Activated CD8-positive, alpha-beta T cell treated with anti-CD3 and anti-CD28 coated beads, Interleukin-2, amount 10 ng/mL, durations not matched to agents 7 days and 5 days (primary cell): ENCODE data around the gene SUCLG2. TPM values are rescaled to one million over a fixed set of nuclear protein-coding genes. Genes with fewer than 3 reads are reported as not detected.
"Not testable (repeated sequence)": the region's sequence is repeated elsewhere in the genome, so short reads cannot be mapped to it uniquely, and the experiment has no call there.

Source experiments
- ATAC-seq: fragments of 150-1000 bp; cut with Tn5 transposase; one replicate; pipeline ENCODE4 v1.10.0; 2021; ENCODE audit warnings: moderate library complexity
- CTCF ChIA-PET: fragments of 350-600 bp; sonication (Branson Sonifier 250); formaldehyde crosslinking; loops from one replicate; lab custom pipeline; 2021; ENCODE audit warnings: antibody characterized with exemption; lab: Charles Lee
- POLR2A ChIA-PET: fragments of 350-600 bp; sonication (Branson Sonifier 250); formaldehyde crosslinking; loops from one replicate; lab custom pipeline; 2021; ENCODE audit warnings: antibody characterized with exemption; lab: Charles Lee
- DNase-seq: peaks from one replicate; pipeline ENCODE4 v3.0.0-alpha.2; 2020
- H3K27ac Mint-ChIP-seq: one replicate; pipeline ENCODE4 v1.8.0; 2021; ENCODE audit warnings: mild to moderate bottlenecking, mixed read lengths
- H3K27me3 Mint-ChIP-seq: one replicate; pipeline ENCODE4 v1.8.0; 2021; ENCODE audit warnings: low read depth, mixed read lengths
- H3K36me3 Mint-ChIP-seq: one replicate; pipeline ENCODE4 v1.8.0; 2021; ENCODE audit warnings: low read depth, mixed read lengths
- H3K4me1 Mint-ChIP-seq: one replicate; pipeline ENCODE4 v1.8.0; 2021; ENCODE audit warnings: low read depth, mixed read lengths
- H3K4me3 Mint-ChIP-seq: one replicate; pipeline ENCODE4 v1.8.0; 2021; ENCODE audit warnings: mild to moderate bottlenecking, mixed read lengths
- H3K9me3 Mint-ChIP-seq: one replicate; pipeline ENCODE4 v1.8.0; 2022; ENCODE audit warnings: mixed read lengths; ENCODE audit not compliant: insufficient read depth
- total RNA-seq, 2 experiments: library from RNA; stranded (reverse); gene quantifications; one replicate each; pipeline ENCODE4 v1.2.3, GENCODE V29; 2021

SUCLG2 gene
- total RNA-seq, 2 experiments from 2014 or later = 51.7 to 55.0 TPM

DNA sequence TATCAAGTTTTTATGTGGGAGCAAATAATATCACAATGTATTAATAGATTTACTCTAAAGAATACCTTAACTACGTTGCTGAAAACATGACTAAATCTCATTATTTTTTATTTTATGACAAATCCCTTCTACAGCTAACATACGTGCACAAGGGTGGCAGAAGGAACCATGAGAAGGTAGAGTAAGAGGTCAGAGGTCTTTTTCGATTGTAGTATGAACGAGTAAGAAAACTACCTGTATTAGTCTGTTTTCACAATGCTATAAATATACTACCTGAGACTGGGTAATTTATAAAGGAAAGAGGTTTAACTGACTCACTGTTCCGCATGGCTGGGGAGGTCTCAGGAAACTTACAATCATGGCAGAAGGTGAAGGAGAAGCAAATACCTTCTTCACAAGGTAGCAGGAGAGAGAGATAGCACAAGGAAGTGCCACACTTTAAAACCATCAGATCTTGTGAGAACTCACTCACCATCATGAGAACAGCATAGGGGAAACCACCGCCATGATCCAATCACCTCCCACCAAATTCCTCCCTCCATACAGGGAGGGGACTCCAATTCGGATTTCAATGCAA is 95.3 kb downstream of the SUCLG2 start:
- no peak for ATAC-seq
- H3K4me3 Mint-ChIP-seq = no peak overlapping the region
- DNase-seq = no peak
- no peaks in the 10 kb centered on the region for H3K9me3 Mint-ChIP-seq
- no peak overlapping the region for H3K27ac Mint-ChIP-seq
- peaks cover 47% of the 10 kb centered on the region for H3K36me3 Mint-ChIP-seq
- peaks cover 4% of the 10 kb centered on the region for H3K4me1 Mint-ChIP-seq
- POLR2A ChIA-PET = no interaction called here
- no peaks in the 10 kb centered on the region for H3K27me3 Mint-ChIP-seq
- CTCF ChIA-PET = no interaction called here

DNA sequence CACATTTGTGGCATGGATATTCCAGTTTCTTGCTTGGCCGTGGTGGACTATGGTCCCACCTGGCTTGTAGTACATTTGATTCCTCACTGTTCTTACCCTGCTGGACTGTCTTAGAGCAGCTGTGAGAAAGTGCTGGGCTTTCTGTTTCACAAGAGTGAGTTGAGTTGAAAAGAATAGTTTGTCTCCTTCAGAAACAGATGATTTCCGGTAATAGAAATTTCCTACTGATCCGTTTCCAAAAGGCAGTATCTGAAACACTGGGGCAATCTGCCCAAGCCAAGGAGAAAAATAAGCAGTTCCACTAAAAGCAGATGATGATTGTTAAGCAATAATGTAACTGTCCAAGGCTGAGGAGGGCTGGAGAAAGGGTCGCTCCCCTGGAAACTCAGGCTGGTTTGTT is 96.0 kb downstream of the SUCLG2 start:
- no peak for ATAC-seq
- H3K9me3 Mint-ChIP-seq = no peaks in the 10 kb centered on the region
- H3K27ac Mint-ChIP-seq = no peak overlapping the region
- H3K36me3 Mint-ChIP-seq = peaks cover 46% of the 10 kb centered on the region
- ChIA-PET CTCF (no interaction called here), POLR2A (no interaction called here)
- H3K27me3 Mint-ChIP-seq = no peaks in the 10 kb centered on the region
- no peak overlapping the region for H3K4me3 Mint-ChIP-seq
- no peak for DNase-seq
- peaks cover 4% of the 10 kb centered on the region for H3K4me1 Mint-ChIP-seq

DNA sequence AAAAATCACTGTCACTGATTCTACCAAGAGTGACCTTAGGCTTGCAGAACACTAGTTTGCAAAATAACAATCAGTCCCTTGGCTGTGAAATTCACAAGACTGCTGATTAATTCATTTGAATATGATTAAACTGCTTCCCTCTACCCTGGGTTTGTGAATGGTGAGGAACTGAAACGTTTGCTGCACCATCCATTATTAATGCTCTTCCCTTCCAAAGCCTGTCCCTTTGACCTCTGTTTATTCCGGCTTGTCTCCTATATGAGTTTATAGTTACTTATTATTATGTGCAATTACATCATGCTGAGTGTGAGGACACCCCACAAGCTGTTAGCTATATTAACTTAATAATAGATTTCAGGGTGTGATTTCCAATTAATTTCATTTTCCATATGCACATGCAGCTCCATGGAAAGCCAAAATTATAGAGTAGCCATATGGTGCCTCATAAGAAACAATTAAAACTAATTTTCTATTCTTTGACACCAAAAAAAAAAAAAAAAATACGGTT is 96.5 kb downstream of the SUCLG2 start:
- CTCF ChIA-PET = no interaction called here
- Mint-ChIP-seq H3K4me1 (peaks cover 4% of the 10 kb centered on the region), H3K27me3 (no peaks in the 10 kb centered on the region), H3K36me3 (peaks cover 46% of the 10 kb centered on the region), H3K9me3 (no peaks in the 10 kb centered on the region), H3K4me3 (no peak overlapping the region), H3K27ac (no peak overlapping the region)
- POLR2A ChIA-PET = no interaction called here
- no peak for ATAC-seq
- no peak for DNase-seq

DNA sequence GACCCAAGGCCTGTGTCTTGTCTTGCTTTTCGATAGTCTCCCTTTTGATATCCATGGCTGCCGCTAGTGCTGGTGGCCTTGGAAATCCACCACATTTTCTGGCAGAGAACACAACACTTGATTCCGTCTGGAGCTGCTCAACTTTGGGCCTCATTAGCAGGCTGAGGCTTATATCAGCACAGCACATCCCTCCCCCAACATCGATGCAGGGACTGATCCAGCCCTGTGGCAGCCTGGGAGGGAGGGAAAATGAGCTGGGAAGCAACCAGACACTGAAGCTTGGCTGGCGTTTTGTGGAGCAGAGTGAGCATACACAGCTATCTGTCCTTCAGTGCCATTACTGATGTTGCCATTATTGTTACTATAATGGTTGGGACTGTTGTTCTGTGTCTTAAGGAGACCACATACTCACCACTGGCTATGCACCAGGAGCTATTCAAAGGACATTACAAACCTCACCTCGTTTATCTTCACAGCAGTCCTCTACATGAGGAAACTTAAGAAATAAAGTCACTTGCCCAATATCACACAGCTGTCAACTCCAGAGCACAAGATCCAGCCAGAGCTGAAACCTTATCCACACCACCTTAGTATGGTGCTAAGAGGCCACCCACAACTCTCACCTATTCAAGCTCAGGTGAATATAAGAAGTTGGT is 102.9 kb downstream of the SUCLG2 start:
- ATAC-seq = no peak
- Mint-ChIP-seq H3K27ac (no peak overlapping the region), H3K4me1 (peaks cover 3% of the 10 kb centered on the region), H3K36me3 (peaks cover 32% of the 10 kb centered on the region), H3K9me3 (no peaks in the 10 kb centered on the region), H3K27me3 (no peaks in the 10 kb centered on the region), H3K4me3 (no peak overlapping the region)
- ChIA-PET CTCF (interaction anchor here (1.2 kb wide), 1 partner anchor 16 kb away, joined by 3 read pairs; no protein-coding TSS in a partner anchor), POLR2A (no interaction called here)
- no peak for DNase-seq

DNA sequence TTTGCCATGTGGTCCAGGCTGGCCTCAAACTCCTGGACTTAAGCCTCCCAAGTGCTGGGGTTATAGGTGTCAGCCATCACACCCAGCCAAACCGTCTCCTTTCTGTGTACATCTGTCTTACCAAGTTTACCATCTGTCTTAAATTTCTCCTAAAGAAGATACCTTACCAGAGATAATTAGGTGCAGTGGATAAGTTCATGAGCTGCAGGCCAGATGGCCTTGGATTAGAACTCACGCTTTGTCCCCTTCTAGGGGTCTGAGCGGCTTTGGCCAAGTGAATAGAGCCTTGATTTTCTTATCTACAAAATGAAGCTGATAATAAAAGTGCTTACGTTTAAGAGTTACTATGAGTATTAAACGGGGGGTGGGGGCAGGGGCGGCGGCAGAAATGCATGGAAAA is 103.9 kb downstream of the SUCLG2 start:
- peaks cover 25% of the 10 kb centered on the region for H3K36me3 Mint-ChIP-seq
- no peak for ATAC-seq
- no peak overlapping the region for H3K4me3 Mint-ChIP-seq
- CTCF ChIA-PET = interaction anchor here (1.2 kb wide), 1 partner anchor 15 kb away, joined by 3 read pairs; no protein-coding TSS in a partner anchor
- POLR2A ChIA-PET = interaction anchor here (0.6 kb wide), 1 partner anchor 111 kb away, joined by 3 read pairs; no protein-coding TSS in a partner anchor
- H3K9me3 Mint-ChIP-seq = no peaks in the 10 kb centered on the region
- no peaks in the 10 kb centered on the region for H3K4me1 Mint-ChIP-seq
- no peak for DNase-seq
- H3K27ac Mint-ChIP-seq = no peak overlapping the region
- no peaks in the 10 kb centered on the region for H3K27me3 Mint-ChIP-seq

DNA sequence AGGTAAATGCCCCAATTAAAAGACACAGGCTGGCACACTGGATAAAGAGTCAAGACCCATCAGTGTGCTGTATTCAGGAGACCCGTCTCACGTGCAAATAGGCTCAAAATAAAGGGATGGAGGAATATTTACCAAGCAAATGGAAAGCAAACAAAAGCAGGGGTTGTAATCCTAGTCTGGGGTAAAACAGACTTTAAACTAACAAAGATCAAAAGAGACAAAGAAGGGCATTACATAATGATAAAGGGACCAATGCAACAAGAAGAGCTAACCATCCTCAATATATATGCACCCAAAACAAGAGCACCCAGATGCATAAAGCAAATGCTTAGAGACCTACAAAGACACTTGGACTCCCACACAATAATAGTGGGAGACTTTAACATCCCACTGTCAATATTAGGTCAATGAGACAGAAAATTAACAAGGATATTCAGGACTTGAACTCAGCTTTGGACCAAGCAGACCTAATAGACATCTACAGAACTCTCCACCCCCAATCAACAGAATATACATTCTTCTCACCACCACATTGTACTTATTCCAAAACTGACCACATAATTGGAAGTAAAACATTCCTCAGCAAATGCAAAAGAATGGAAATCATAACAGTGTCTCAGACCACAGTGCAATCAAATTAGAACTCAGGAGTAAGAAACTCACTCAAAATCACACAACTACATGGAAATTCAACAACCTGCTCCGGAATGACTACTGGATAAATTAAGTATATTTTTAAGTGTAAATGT is 111.7 kb downstream of the SUCLG2 start:
- H3K27me3 Mint-ChIP-seq, POLR2A ChIA-PET, H3K4me3 Mint-ChIP-seq, H3K4me1 Mint-ChIP-seq, ATAC-seq, CTCF ChIA-PET, DNase-seq, H3K27ac Mint-ChIP-seq: not testable (repeated sequence)
- Mint-ChIP-seq H3K9me3 (peaks cover 17% of the 10 kb centered on the region), H3K36me3 (peaks cover 40% of the 10 kb centered on the region)

DNA sequence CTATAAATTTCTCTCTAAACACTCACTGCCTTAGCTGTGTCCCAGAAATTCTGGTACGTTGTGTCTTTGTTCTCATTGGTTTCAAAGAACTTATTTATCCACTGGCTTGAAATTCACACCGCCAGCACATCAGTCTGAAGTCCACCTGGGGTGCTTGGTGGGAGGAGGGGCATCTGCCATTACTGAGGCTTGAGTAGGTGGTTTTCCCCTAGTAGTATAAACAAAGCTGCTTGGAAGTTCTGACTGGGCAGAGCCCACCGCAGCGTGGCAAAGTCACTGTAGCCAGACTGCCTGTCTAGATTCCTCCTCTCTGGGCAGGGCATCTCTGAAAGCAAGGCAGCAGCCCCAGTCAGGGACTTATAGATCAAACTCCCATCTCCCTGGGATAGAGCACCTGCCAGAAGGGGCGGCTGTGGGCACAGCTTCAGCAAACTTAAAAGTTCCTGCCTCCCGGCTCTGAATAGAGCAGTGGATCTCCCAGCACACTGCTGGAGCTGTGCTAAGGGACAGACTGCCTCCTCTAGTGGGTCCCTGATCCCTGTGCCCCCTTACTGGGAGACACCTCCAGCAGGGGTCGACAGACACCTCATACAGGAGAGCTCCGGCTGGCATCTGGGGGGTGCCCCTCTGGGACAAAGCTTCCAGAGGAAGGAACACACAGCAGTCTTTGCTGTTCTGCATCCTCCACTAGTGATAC is 114.1 kb downstream of the SUCLG2 start:
- DNase-seq = no peak
- H3K9me3 Mint-ChIP-seq = peaks cover 17% of the 10 kb centered on the region
- ChIA-PET CTCF (no interaction called here), POLR2A (interaction anchor here (0.6 kb wide), 1 partner anchor 9 kb away, joined by 4 read pairs; no protein-coding TSS in a partner anchor)
- H3K36me3 Mint-ChIP-seq = peaks cover 41% of the 10 kb centered on the region
- no peak overlapping the region for H3K4me3 Mint-ChIP-seq
- no peaks in the 10 kb centered on the region for H3K27me3 Mint-ChIP-seq
- no peak for ATAC-seq
- H3K4me1 Mint-ChIP-seq = peaks cover 4% of the 10 kb centered on the region
- no peak overlapping the region for H3K27ac Mint-ChIP-seq

DNA sequence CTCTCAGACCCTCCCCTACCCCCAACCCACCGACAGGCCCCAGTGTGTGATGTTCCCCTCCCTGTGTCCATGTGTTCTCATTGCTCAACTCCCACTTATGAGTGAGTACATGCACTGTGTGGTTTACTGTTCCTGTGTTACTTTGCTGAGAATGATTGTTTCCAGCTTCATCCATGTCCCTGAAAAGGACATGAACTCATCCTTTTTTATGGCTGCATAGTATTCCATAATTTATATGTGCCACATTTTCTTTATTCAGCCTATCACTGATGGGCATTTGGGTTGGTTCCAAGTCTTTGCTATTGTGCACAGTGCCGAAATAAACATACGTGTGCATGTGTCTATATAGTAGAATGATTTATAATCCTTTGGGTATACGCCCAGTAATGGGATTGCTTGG is 117.2 kb downstream of the SUCLG2 start:
- H3K27me3 Mint-ChIP-seq, H3K27ac Mint-ChIP-seq, CTCF ChIA-PET, H3K4me3 Mint-ChIP-seq, H3K4me1 Mint-ChIP-seq, ATAC-seq, DNase-seq, POLR2A ChIA-PET: not testable (repeated sequence)
- H3K9me3 Mint-ChIP-seq = peaks cover 17% of the 10 kb centered on the region
- H3K36me3 Mint-ChIP-seq = peaks cover 32% of the 10 kb centered on the region

DNA sequence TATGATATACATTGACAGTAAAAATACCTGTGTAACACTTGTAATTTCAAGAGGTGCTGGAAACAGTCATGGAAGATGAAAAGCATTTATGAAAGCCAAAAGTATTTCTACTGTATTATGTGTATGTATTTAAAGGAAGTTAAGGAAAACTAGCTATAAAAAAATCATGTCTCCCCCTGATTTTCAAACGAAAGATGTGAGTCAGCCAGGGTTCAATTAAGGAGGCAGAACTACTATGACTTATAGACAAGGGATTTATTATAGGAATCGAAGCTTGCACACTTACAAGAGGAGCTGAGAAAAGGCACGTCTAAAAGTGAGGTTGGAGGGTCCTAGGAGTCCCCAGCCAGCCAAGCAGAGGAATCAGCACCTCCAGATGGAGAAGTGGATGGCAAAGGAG is 119.4 kb downstream of the SUCLG2 start:
- Mint-ChIP-seq H3K9me3 (peaks cover 9% of the 10 kb centered on the region), H3K4me1 (peaks cover 4% of the 10 kb centered on the region), H3K36me3 (peaks cover 20% of the 10 kb centered on the region), H3K27ac (no peak overlapping the region), H3K27me3 (no peaks in the 10 kb centered on the region), H3K4me3 (no peak overlapping the region)
- POLR2A ChIA-PET = no interaction called here
- no peak for DNase-seq
- no peak for ATAC-seq
- CTCF ChIA-PET = interaction anchor here (1.4 kb wide), 1 partner anchor 16 kb away, joined by 3 read pairs; no protein-coding TSS in a partner anchor

DNA sequence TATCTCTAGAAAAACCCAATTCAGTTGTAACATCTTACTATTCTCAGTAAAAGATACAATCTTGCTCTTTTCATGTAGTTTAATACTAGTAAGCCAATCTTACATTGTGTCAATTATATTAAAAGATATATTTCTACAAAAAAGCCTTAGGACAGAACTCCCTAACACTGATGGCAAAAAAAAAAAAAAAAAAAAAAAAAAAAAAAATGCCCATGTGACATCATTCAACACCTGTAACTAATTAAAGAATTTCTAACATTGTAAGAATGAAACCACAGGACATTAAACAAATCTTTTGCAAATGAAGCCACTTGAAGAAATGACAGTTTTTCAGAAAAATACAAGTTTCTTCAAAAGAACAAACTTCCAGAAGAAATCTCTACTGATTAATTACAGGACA is 119.8 kb downstream of the SUCLG2 start:
- H3K36me3 Mint-ChIP-seq = peaks cover 16% of the 10 kb centered on the region
- peaks cover 5% of the 10 kb centered on the region for H3K9me3 Mint-ChIP-seq
- POLR2A ChIA-PET = no interaction called here
- H3K4me3 Mint-ChIP-seq = no peak overlapping the region
- H3K4me1 Mint-ChIP-seq = peaks cover 4% of the 10 kb centered on the region
- ATAC-seq (no peak), DNase-seq (no peak)
- H3K27me3 Mint-ChIP-seq = no peaks in the 10 kb centered on the region
- no peak overlapping the region for H3K27ac Mint-ChIP-seq
- CTCF ChIA-PET = interaction anchor here (1.4 kb wide), 1 partner anchor 17 kb away, joined by 3 read pairs; no protein-coding TSS in a partner anchor
